Erythroblast (primary cell): ENCODE data around the gene AEN.

Experiments
- GATA1 ChIP-seq: IDR thresholded peaks from 2 replicates; pipeline ENCODE4 v1.6.1; 2011; ENCODE audit warnings: low read depth, mild to moderate bottlenecking, control low read depth, low read length, moderate library complexity
- POLR2A ChIP-seq: IDR thresholded peaks from 2 replicates; pipeline ENCODE4 v1.6.1; 2011; ENCODE audit warnings: mild to moderate bottlenecking, low read length

GRCh38 chr15:88618686-88619085 lies 2.5 kb upstream of the AEN start:
- TF ChIP-seq POLR2A (no peak), GATA1 (no peak)
